ENCODE measurements around the gene MRPL49.

- TF ChIP-seq EZH2phosphoT487 (IDR thresholded peaks at IDR 0.05; ENCODE audit: low read depth) (no peak), CTCF (IDR thresholded peaks at IDR 0.05; ENCODE audit: low read depth, low read length) (no peak)
Observed at GRCh38 chr11:65118097-65118837, 3.9 kb upstream of the MRPL49 start.

Measured in OCI-LY3 (cell line).